Measurements from ENCODE around the gene EYS. TPM values are rescaled to one million over a fixed set of nuclear protein-coding genes. Genes with fewer than 3 reads are reported as not detected.
A peak's percentile ranks its signal among the peaks of the same experiment; 100 is the strongest.

EYS gene
- total RNA-seq, 6 experiments from 2014 or later, result 0.54 to 2.3 (median 0.74) TPM; not detected in 1

DNA sequence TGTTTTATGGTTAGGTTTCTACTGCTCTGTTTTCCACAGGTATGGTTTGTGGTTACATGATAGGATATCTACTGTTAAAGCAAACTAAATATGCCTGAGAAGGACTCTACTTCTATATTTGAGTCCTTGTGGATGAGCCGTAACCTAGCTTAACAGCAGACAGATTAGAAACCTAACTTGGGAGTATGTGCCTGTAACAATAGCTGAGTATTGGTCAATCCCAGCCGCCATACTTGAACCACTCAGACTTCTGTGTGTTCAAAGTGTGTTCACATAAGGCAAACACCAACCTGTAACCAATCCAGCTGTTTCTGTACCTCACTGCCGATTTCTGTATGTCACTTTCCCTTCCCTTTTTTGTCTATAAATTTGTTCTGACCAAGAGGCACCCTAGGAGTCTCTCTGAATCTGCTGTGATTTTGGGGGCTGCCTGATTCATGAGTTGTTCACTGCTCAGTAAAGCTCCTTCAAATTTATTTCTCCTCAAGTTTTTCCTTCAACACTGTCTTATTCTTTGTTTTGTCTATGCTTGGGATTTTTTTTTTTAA is 2034.4 kb downstream of the EYS start:
- no peaks in the 10 kb centered on the region for H3K27me3 ChIP-seq
- no peak overlapping the region for H3K4me3 ChIP-seq
- no peak for DNase-seq
- intact Hi-C loops (cut with DNase I), result no loop called here
- no peaks in the 10 kb centered on the region for H3K36me3 ChIP-seq
- H3K27ac ChIP-seq, result no peak overlapping the region
- ATAC-seq, result no peak
- TF ChIP-seq, protein P1, sequence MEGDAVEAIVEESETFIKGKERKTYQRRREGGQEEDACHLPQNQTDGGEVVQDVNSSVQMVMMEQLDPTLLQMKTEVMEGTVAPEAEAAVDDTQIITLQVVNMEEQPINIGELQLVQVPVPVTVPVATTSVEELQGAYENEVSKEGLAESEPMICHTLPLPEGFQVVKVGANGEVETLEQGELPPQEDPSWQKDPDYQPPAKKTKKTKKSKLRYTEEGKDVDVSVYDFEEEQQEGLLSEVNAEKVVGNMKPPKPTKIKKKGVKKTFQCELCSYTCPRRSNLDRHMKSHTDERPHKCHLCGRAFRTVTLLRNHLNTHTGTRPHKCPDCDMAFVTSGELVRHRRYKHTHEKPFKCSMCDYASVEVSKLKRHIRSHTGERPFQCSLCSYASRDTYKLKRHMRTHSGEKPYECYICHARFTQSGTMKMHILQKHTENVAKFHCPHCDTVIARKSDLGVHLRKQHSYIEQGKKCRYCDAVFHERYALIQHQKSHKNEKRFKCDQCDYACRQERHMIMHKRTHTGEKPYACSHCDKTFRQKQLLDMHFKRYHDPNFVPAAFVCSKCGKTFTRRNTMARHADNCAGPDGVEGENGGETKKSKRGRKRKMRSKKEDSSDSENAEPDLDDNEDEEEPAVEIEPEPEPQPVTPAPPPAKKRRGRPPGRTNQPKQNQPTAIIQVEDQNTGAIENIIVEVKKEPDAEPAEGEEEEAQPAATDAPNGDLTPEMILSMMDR (IDR thresholded peaks at IDR 0.05), result no peak
- no peak for TF ChIP-seq POLR2A (IDR thresholded peaks at IDR 0.05)
- H3K9me3 ChIP-seq, result no peaks in the 10 kb centered on the region
- 67% methylated on average over 2 of the region's 3 CpGs for WGBS (ENCODE audit: insufficient coverage, low coverage, low lambda C conversion rate, missing lambda C conversion rate)
- H3K4me1 ChIP-seq, result peaks cover 0 to 54% (median 24%) of the 10 kb centered on the region in 4 donors

DNA sequence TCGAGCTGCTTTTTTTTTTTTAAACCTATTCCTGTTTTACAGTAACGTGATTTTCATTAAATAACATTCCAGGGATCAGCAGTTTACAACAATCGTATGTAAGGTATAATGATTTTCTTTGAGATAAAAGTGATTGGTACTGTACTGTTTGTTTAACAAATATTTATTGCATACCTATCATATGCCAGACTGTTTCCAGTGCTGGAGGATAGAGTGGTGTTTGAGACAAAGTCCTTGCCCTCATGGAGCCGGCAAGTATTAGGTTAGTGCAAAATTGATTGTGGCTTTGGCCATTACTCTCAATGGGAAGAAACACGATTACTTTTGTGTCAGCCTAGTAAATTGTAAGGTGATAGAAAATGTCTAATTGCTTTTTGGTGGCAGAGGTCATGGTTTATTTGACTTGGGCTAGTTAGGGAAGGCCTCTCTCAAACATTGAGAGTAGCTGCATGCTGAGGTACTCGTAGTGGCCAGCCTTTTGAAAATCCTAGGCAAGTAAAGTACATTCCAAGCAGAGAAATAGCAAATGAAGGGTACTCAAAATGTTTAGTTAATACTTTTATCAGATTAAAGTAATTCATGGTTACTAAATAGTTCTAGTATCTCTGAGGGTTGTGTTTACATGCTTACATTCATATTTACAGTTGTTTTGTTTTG is 2035.8 kb downstream of the EYS start:
- DNase-seq (no peak), ATAC-seq (peak; percentile 29 to 59 (median 44))
- H3K36me3 ChIP-seq, result no peaks in the 10 kb centered on the region
- TF ChIP-seq, protein P1 (IDR thresholded peaks at IDR 0.05), result no peak
- TF ChIP-seq POLR2A (IDR thresholded peaks at IDR 0.05), result no peak
- peaks cover 0 to 39% (median 18%) of the 10 kb centered on the region in 4 donors for H3K4me1 ChIP-seq
- H3K4me3 ChIP-seq, result no peak overlapping the region
- H3K27me3 ChIP-seq, result no peaks in the 10 kb centered on the region
- H3K9me3 ChIP-seq, result no peaks in the 10 kb centered on the region
- WGBS (ENCODE audit: insufficient coverage, low coverage, low lambda C conversion rate, missing lambda C conversion rate), result 35% methylated on average over 6 of the region's 6 CpGs
- intact Hi-C loops (cut with DNase I), result no loop called here
- H3K27ac ChIP-seq, result no peak overlapping the region
